HCT116 (cell line): ENCODE results near the gene RAMP3. TPM values are rescaled to one million over a fixed set of nuclear protein-coding genes. Genes with fewer than 3 reads are reported as not detected.

Experiments
- ATAC-seq: fragments of 200-7000 bp; cut with Tn5 transposase; 2 replicates; pipeline ENCODE4 v1.9.1; 2020; ENCODE audit warnings: mild to moderate bottlenecking, moderate library complexity
- BruUV-seq: library from RNA; stranded (reverse); fragments of 400-500 nt; replicated peaks from 2 replicates; lab custom pipeline; 2021; lab: Mats Ljungman, UMichigan
- CTCF ChIA-PET: fragments of 300-600 bp; sonication (Branson Sonifier 250); formaldehyde crosslinking; loops from one replicate; lab custom pipeline; 2021; ENCODE audit warnings: antibody characterized with exemption; lab: Charles Lee
- POLR2A ChIA-PET: fragments of 300-600, 350-600 bp; sonication (Branson Sonifier 250); formaldehyde crosslinking; loops from one replicate; lab custom pipeline; 2021; ENCODE audit warnings: antibody characterized with exemption; lab: Charles Lee
- RAD21 ChIA-PET, 2 experiments: fragments of 300-600 bp; sonication (Branson Sonifier 250); formaldehyde crosslinking; loops; one replicate each; lab custom pipeline; 2023; ENCODE audit warnings: low total read pairs in 2 of 2; ENCODE audit not compliant: uncharacterized antibody in 2 of 2, unreplicated experiment in 2 of 2, low non-redundant PET in 1 of 2; lab: Charles Lee
- DNase-seq: peaks from one replicate; pipeline ENCODE4 v3.0.0-alpha.2; 2010; ENCODE audit warnings: low read depth, low spot score
- H2AFZ ChIP-seq: fragments of 200-600 bp; shearing (Covaris generic), sonication (generic); 2 replicates; pipeline ENCODE4 v1.6.1; 2017; ENCODE audit warnings: low read depth, mixed run types, mixed read lengths, antibody characterized with exemption, low read length; ENCODE audit not compliant: poor library complexity, severe bottlenecking
- H3K27ac ChIP-seq: 2 replicates; pipeline ENCODE4 v1.5.1; 2012; ENCODE audit warnings: low read depth, low read length
- H3K27me3 ChIP-seq: fragments of 200-600 bp; sonication (generic); 2 replicates; pipeline ENCODE4 v1.6.1; 2016; ENCODE audit warnings: mixed run types, low read length, mixed read lengths; ENCODE audit not compliant: insufficient read depth
- H3K36me3 ChIP-seq, 2 experiments: fragments of 200-500 bp in 1 of 2; fragments of 200-600 bp in 1 of 2; sonication (Bioruptor generic) in 1 of 2; sonication (generic) in 1 of 2; 2 replicates each; pipeline versions ENCODE4 v1.5.1 to v1.6.1; 2014 to 2016; ENCODE audit warnings: low read length in 2 of 2, inconsistent platforms in 1 of 2, mixed read lengths in 1 of 2, mixed run types in 1 of 2; ENCODE audit not compliant: insufficient read depth in 2 of 2, control insufficient read depth in 1 of 2
- H3K4me1 ChIP-seq, 2 experiments: fragments of 200-600 bp in 1 of 2; sonication (generic) in 1 of 2; 2 replicates each; pipeline versions ENCODE4 v1.5.1 to v1.6.1; 2012 to 2017; ENCODE audit warnings: low read length in 2 of 2, inconsistent platforms in 1 of 2, mild to moderate bottlenecking in 1 of 2, mixed read lengths in 1 of 2, mixed run types in 1 of 2, moderate library complexity in 1 of 2; ENCODE audit not compliant: insufficient read depth in 2 of 2, control insufficient read depth in 1 of 2
- H3K4me2 ChIP-seq: fragments of 200-600 bp; sonication (generic); 2 replicates; pipeline ENCODE4 v1.6.1; 2017; ENCODE audit warnings: mixed run types, low read length, mixed read lengths
- H3K4me3 ChIP-seq, 2 experiments: fragments of 200-600 bp in 1 of 2; sonication (generic) in 1 of 2; replicated peaks in 1 of 2; 2 replicates each; pipeline ENCODE4 v1.5.1; 2011 to 2016; ENCODE audit warnings: low read length in 2 of 2, control low read depth in 1 of 2, low read depth in 1 of 2, mild to moderate bottlenecking in 1 of 2, mixed read lengths in 1 of 2, mixed run types in 1 of 2
- H3K79me2 ChIP-seq: fragments of 200-600 bp; sonication (generic); 2 replicates; pipeline ENCODE4 v1.6.1; 2017; ENCODE audit warnings: mild to moderate bottlenecking, mixed run types, low read length, moderate library complexity, mixed read lengths; ENCODE audit not compliant: insufficient read depth
- H3K9ac ChIP-seq: fragments of 200-600 bp; sonication (generic); 2 replicates; pipeline ENCODE4 v1.6.1; 2016; ENCODE audit warnings: low read length, mixed read lengths
- H3K9me2 ChIP-seq: fragments of 200-600 bp; sonication (generic), shearing (Covaris generic); 2 replicates; pipeline ENCODE4 v1.6.1; 2017; ENCODE audit warnings: mixed run types, mild to moderate bottlenecking, moderate library complexity; ENCODE audit not compliant: insufficient read depth
- H3K9me3 ChIP-seq, 2 experiments: fragments of 200-500 bp in 1 of 2; fragments of 200-600 bp in 1 of 2; sonication (Bioruptor generic) in 1 of 2; sonication (generic) in 1 of 2; 2 replicates each; pipeline ENCODE4 v1.6.1; 2014 to 2017; ENCODE audit warnings: low read length in 2 of 2, mixed read lengths in 2 of 2, inconsistent platforms in 1 of 2, low read depth in 1 of 2, mild to moderate bottlenecking in 1 of 2, mixed run types in 1 of 2, moderate library complexity in 1 of 2; ENCODE audit not compliant: control insufficient read depth in 1 of 2, insufficient read depth in 1 of 2
- H4K20me1 ChIP-seq: fragments of 200-600 bp; sonication (generic), shearing (Covaris generic); 2 replicates; pipeline ENCODE4 v1.6.1; 2017; ENCODE audit warnings: mixed run types, mild to moderate bottlenecking, moderate library complexity; ENCODE audit not compliant: insufficient read depth
- CBX3 ChIP-seq: IDR thresholded peaks from 2 replicates; pipeline ENCODE4 v1.6.1; 2012; ENCODE audit warnings: low read depth
- CEBPB ChIP-seq: IDR thresholded peaks from 2 replicates; pipeline ENCODE4 v1.6.1; 2012; ENCODE audit warnings: low read depth
- EZH2 ChIP-seq: fragments of 200-600 bp; sonication (generic); IDR thresholded peaks from 2 replicates; pipeline ENCODE4 v1.6.1; 2017; ENCODE audit warnings: antibody characterized with exemption, mixed run types
- EZH2phosphoT487 ChIP-seq: fragments of 200-600 bp; IDR thresholded peaks from 2 replicates; pipeline ENCODE4 v1.6.1; 2018; ENCODE audit warnings: antibody characterized with exemption, borderline replicate concordance
- POLR2AphosphoS5 ChIP-seq: IDR thresholded peaks from 2 replicates; pipeline ENCODE4 v1.6.1; 2011; ENCODE audit warnings: mild to moderate bottlenecking, low read depth, low read length, moderate library complexity
- RAD21 ChIP-seq: IDR thresholded peaks from 2 replicates; pipeline ENCODE4 v1.6.1; 2012; ENCODE audit warnings: low read depth, mild to moderate bottlenecking
- REST ChIP-seq: IDR thresholded peaks from 2 replicates; pipeline ENCODE4 v1.6.1; 2012; ENCODE audit warnings: low read depth
- SP1 ChIP-seq: IDR thresholded peaks from 2 replicates; pipeline ENCODE4 v1.6.1; 2012; ENCODE audit warnings: low read depth
- TCF7L2 ChIP-seq: IDR thresholded peaks from 2 replicates; pipeline ENCODE4 v1.7.0; 2011; ENCODE audit warnings: borderline replicate concordance, inconsistent platforms; ENCODE audit not compliant: insufficient read depth, insufficient read length; ENCODE audit errors: extremely low read depth
- YY1 ChIP-seq: IDR thresholded peaks from 2 replicates; pipeline ENCODE4 v1.6.1; 2011; ENCODE audit warnings: low read length, low read depth, moderate library complexity, mild to moderate bottlenecking; ENCODE audit not compliant: insufficient replicate concordance; ENCODE audit errors: extremely low read depth
- ZBTB33 ChIP-seq: IDR thresholded peaks from 2 replicates; pipeline ENCODE4 v1.6.1; 2011; ENCODE audit warnings: mild to moderate bottlenecking, low read length, moderate library complexity; ENCODE audit not compliant: insufficient replicate concordance; ENCODE audit errors: extremely low read depth
- ZFX ChIP-seq: fragments of 450-650 bp; IDR thresholded peaks from 2 replicates; pipeline ENCODE4 v1.6.1; 2017
- ZNF274 ChIP-seq: fragments of 200-500 bp; sonication (Bioruptor generic); IDR thresholded peaks from 2 replicates; pipeline ENCODE4 v1.6.1; 2014; ENCODE audit warnings: mild to moderate bottlenecking, low read depth, low read length, inconsistent platforms
- intact Hi-C: fragments of 100-400 bp; cut with micrococcal nuclease; formaldehyde crosslinking; loops from 2 replicates; pipeline ENCODE4 v1.10.0; 2022
- total RNA-seq: library from RNA; stranded (reverse); gene quantifications from one replicate; pipeline ENCODE4 v1.2.1, GENCODE V29; 2021; ENCODE audit not compliant: unreplicated experiment

Gene RAMP3
- total RNA-seq, 1 experiment from 2014 or later = not detected

- Histone ChIP-seq H3K4me2 (no peak overlapping the region), H3K9me3 (no peaks in the 10 kb centered on the region), H2AFZ (no peak overlapping the region), H3K27ac (no peak overlapping the region), H3K9ac (no peak overlapping the region), H3K36me3 (no peaks in the 10 kb centered on the region), H3K79me2 (no peaks in the 10 kb centered on the region), H4K20me1 (no peaks in the 10 kb centered on the region), H3K4me1 (no peaks in the 10 kb centered on the region), H3K4me3 (no peak overlapping the region), H3K27me3 (peaks cover 45% of the 10 kb centered on the region), H3K9me2 (no peaks in the 10 kb centered on the region)
- POLR2A ChIA-PET = no interaction called here
- TF ChIP-seq ZNF274 (no peak), CBX3 (no peak), EZH2phosphoT487 (no peak)
- no TSS peak for BruUV-seq
- RAD21 ChIA-PET = no interaction called here
- ATAC-seq (no peak), DNase-seq (no peak)
- CTCF ChIA-PET = no interaction called here
- intact Hi-C loops = no loop called here
Measured at GRCh38 chr7:45219801-45220435, 62.3 kb downstream of the RAMP3 start.

- ChIA-PET CTCF (no interaction called here), POLR2A (no interaction called here)
- H3K27ac ChIP-seq = no peak overlapping the region
- TF ChIP-seq ZNF274 (no peak), ZFX (no peak), SP1 (no peak), POLR2AphosphoS5 (no peak), CEBPB (no peak), ZBTB33 (no peak), EZH2 (no peak), YY1 (no peak), CBX3 (no peak), REST (no peak), RAD21 (no peak), TCF7L2 (no peak)
Measured at GRCh38 chr7:45220846-45221618, 63.4 kb downstream of the RAMP3 start.

More at GRCh38 chr7:45220846-45221618, 63.4 kb downstream of the RAMP3 start:
- Histone ChIP-seq H3K36me3 (no peaks in the 10 kb centered on the region), H3K27me3 (peaks cover 40% of the 10 kb centered on the region), H3K9me2 (no peaks in the 10 kb centered on the region), H3K4me3 (no peak overlapping the region), H3K9ac (no peak overlapping the region), H3K4me2 (no peak overlapping the region), H3K4me1 (no peaks in the 10 kb centered on the region), H3K79me2 (no peaks in the 10 kb centered on the region), H4K20me1 (no peaks in the 10 kb centered on the region), H3K9me3 (no peaks in the 10 kb centered on the region), H2AFZ (no peak overlapping the region)
- no peak for ATAC-seq
- no peak for DNase-seq
- RAD21 ChIA-PET = no interaction called here
- BruUV-seq = no TSS peak
- intact Hi-C loops = no loop called here
